MM.1S (cell line): Measurements from ENCODE around the gene GPX6.

Source experiments
- DNase-seq: peaks from one replicate; pipeline ENCODE4 v3.0.0-alpha.2; 2015
- H2AFZ ChIP-seq: fragments of 300-600 bp; sonication (generic); 2 replicates; pipeline ENCODE4 v1.6.0; 2016; ENCODE audit warnings: antibody characterized with exemption, low read length
- H3F3A ChIP-seq: fragments of 300-600 bp; sonication (generic); 2 replicates; pipeline ENCODE4 v1.6.1; 2016; ENCODE audit warnings: mild to moderate bottlenecking, antibody characterized with exemption, low read length, moderate library complexity, mixed read lengths; ENCODE audit not compliant: insufficient read depth
- H3K27ac ChIP-seq: fragments of 300-600 bp; sonication (generic); 2 replicates; pipeline ENCODE4 v1.5.1; 2016; ENCODE audit warnings: mild to moderate bottlenecking, low read length
- H3K27me3 ChIP-seq: fragments of 300-600 bp; sonication (generic); replicated peaks from 2 replicates; pipeline ENCODE4 v1.6.0; 2016; ENCODE audit warnings: low read length; ENCODE audit not compliant: insufficient read depth
- H3K36me3 ChIP-seq: fragments of 300-600 bp; sonication (generic); replicated peaks from 2 replicates; pipeline ENCODE4 v1.6.1; 2016; ENCODE audit warnings: mild to moderate bottlenecking, low read length, mixed read lengths; ENCODE audit not compliant: insufficient read depth
- H3K4me1 ChIP-seq: fragments of 300-600 bp; sonication (generic); 2 replicates; pipeline ENCODE4 v1.6.1; 2016; ENCODE audit warnings: low read length, mixed read lengths
- H3K4me2 ChIP-seq: fragments of 300-600 bp; sonication (generic); 2 replicates; pipeline ENCODE4 v1.6.0; 2016; ENCODE audit warnings: low read depth, low read length
- H3K4me3 ChIP-seq: fragments of 300-600 bp; sonication (generic); 2 replicates; pipeline ENCODE4 v1.5.1; 2016; ENCODE audit warnings: low read length, mixed read lengths
- H3K79me2 ChIP-seq: fragments of 300-600 bp; sonication (generic); 2 replicates; pipeline ENCODE4 v1.6.1; 2016; ENCODE audit warnings: mixed run types, low read length, mixed read lengths
- H3K9ac ChIP-seq: fragments of 300-600 bp; sonication (generic); 2 replicates; pipeline ENCODE4 v1.6.1; 2016; ENCODE audit warnings: low read length, mixed read lengths
- H3K9me2 ChIP-seq: fragments of 300-600 bp; sonication (generic); replicated peaks from 2 replicates; pipeline ENCODE4 v1.6.1; 2016; ENCODE audit warnings: mild to moderate bottlenecking, low read length, mixed read lengths; ENCODE audit not compliant: insufficient read depth
- H3K9me3 ChIP-seq: fragments of 300-600 bp; sonication (generic); replicated peaks from 2 replicates; pipeline ENCODE4 v1.6.1; 2016; ENCODE audit warnings: mild to moderate bottlenecking, low read length, mixed read lengths; ENCODE audit not compliant: insufficient read depth
- H4K20me1 ChIP-seq: fragments of 300-600 bp; sonication (generic); 2 replicates; pipeline ENCODE4 v1.6.1; 2016; ENCODE audit warnings: mild to moderate bottlenecking, low read length, moderate library complexity, mixed read lengths; ENCODE audit not compliant: insufficient read depth
- EZH2 ChIP-seq: fragments of 300-600 bp; sonication (generic); optimal IDR thresholded peaks from 2 replicates; pipeline ENCODE3; 2017; ENCODE audit warnings: low read depth, mild to moderate bottlenecking, antibody characterized with exemption, low read length, mixed read lengths
- EZH2phosphoT487 ChIP-seq: fragments of 300-600 bp; sonication (generic); IDR thresholded peaks from 2 replicates; pipeline ENCODE4 v1.6.1; 2018; ENCODE audit warnings: antibody characterized with exemption, low read length
- TF ChIP-seq, protein P1 (sequence below): fragments of 300-600 bp; sonication (generic); IDR thresholded peaks from 2 replicates; pipeline ENCODE4 v1.5.1; 2016; ENCODE audit warnings: antibody characterized with exemption, low read length, mixed read lengths

The GPX6 gene

GRCh38 chr6:28488916-28489365 is 26.7 kb downstream of the GPX6 start:
- H3K79me2 ChIP-seq, result no peaks in the 10 kb centered on the region
- H3K27me3 ChIP-seq, result no peaks in the 10 kb centered on the region
- H3K9ac ChIP-seq, result peak overlapping the region; percentile 73; the same call in 1 of the 2 replicates
- H3K27ac ChIP-seq, result peak overlapping the region; percentile 62; the same call in 1 of the 2 replicates
- peak overlapping the region; percentile 82; the same call in 1 of the 2 replicates for H2AFZ ChIP-seq
- no peaks in the 10 kb centered on the region for H3K4me1 ChIP-seq
- H3F3A ChIP-seq, result peaks cover 10% of the 10 kb centered on the region; the same call in 1 of the 2 replicates
- peak overlapping the region; percentile 89; the same call in 1 of the 2 replicates for H3K4me2 ChIP-seq
- H4K20me1 ChIP-seq, result no peaks in the 10 kb centered on the region
- no peaks in the 10 kb centered on the region for H3K9me2 ChIP-seq
- no peaks in the 10 kb centered on the region for H3K36me3 ChIP-seq
- peak overlapping the region; percentile 50 for H3K4me3 ChIP-seq
- peak; percentile 21 for DNase-seq
- TF ChIP-seq EZH2 (no peak), EZH2phosphoT487 (no peak)
- TF ChIP-seq, protein P1, sequence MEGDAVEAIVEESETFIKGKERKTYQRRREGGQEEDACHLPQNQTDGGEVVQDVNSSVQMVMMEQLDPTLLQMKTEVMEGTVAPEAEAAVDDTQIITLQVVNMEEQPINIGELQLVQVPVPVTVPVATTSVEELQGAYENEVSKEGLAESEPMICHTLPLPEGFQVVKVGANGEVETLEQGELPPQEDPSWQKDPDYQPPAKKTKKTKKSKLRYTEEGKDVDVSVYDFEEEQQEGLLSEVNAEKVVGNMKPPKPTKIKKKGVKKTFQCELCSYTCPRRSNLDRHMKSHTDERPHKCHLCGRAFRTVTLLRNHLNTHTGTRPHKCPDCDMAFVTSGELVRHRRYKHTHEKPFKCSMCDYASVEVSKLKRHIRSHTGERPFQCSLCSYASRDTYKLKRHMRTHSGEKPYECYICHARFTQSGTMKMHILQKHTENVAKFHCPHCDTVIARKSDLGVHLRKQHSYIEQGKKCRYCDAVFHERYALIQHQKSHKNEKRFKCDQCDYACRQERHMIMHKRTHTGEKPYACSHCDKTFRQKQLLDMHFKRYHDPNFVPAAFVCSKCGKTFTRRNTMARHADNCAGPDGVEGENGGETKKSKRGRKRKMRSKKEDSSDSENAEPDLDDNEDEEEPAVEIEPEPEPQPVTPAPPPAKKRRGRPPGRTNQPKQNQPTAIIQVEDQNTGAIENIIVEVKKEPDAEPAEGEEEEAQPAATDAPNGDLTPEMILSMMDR, result no peak
- no peaks in the 10 kb centered on the region for H3K9me3 ChIP-seq

GRCh38 chr6:28486988-28487742 is 28.4 kb downstream of the GPX6 start:
- DNase-seq, result no peak
- Histone ChIP-seq H3K4me1 (no peaks in the 10 kb centered on the region), H3K4me3 (no peak overlapping the region), H4K20me1 (no peaks in the 10 kb centered on the region), H3K79me2 (no peaks in the 10 kb centered on the region), H3K9ac (no peak overlapping the region), H3K9me2 (no peaks in the 10 kb centered on the region), H3F3A (peaks cover 10% of the 10 kb centered on the region; the same call in 1 of the 2 replicates), H2AFZ (no peak overlapping the region), H3K9me3 (no peaks in the 10 kb centered on the region), H3K27me3 (no peaks in the 10 kb centered on the region), H3K4me2 (no peak overlapping the region), H3K27ac (no peak overlapping the region), H3K36me3 (no peaks in the 10 kb centered on the region)
- TF ChIP-seq EZH2phosphoT487, result no peak
- TF ChIP-seq, protein P1, result no peak

DNA sequence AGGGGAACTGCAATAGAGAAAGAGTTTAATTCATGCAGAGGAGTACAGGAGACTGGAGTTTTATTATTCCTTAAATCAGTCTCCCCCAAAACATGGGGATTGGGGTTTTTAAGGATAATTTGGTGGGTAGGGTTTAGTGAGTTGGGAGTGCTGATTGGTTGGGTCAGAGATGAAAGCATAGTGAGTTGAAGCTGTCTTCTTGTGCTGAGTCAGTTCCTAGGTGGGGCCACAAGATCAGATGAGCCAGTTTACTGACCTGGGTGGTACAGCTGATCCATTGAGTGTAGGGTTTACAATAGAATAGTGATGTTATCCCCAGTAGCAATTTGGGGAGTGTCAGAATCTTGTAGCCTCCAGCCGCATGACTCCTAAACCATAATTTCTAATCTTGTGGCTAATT is 29.1 kb downstream of the GPX6 start:
- Histone ChIP-seq H3K27ac (no peak overlapping the region), H2AFZ (no peak overlapping the region), H3K4me2 (no peak overlapping the region), H3K9me2 (no peaks in the 10 kb centered on the region), H3K4me1 (no peaks in the 10 kb centered on the region), H3K27me3 (no peaks in the 10 kb centered on the region), H4K20me1 (no peaks in the 10 kb centered on the region), H3K4me3 (no peak overlapping the region), H3F3A (peaks cover 10% of the 10 kb centered on the region; the same call in 1 of the 2 replicates), H3K36me3 (no peaks in the 10 kb centered on the region), H3K9me3 (no peaks in the 10 kb centered on the region), H3K9ac (no peak overlapping the region), H3K79me2 (no peaks in the 10 kb centered on the region)
- no peak for TF ChIP-seq EZH2phosphoT487
- no peak for TF ChIP-seq EZH2
- TF ChIP-seq, protein P1, result no peak
- DNase-seq, result no peak
